T47D (cell line): Measurements from ENCODE around the gene FAM169A.
"Not testable (repeated sequence)": the region's sequence is repeated elsewhere in the genome, so short reads cannot be mapped to it uniquely, and the experiment has no call there.

Experiments used
- DNase-seq, 2 experiments: peaks; one replicate each; pipeline versions ENCODE4 v3.0.0 to v3.0.0-alpha.2; 2011 to 2012; ENCODE audit warnings: low read depth in 1 of 2, low spot score in 1 of 2
- JUND ChIP-seq: IDR thresholded peaks from 2 replicates; pipeline ENCODE4 v1.6.1; 2012; ENCODE audit warnings: low read depth
- in situ Hi-C: cut with HindIII; loops from 2 replicates; pipeline ENCODE4 v1.10.0; 2016; ENCODE audit warnings: low sequenced_read_pairs, low pct_unique_long_range_greater_than_20kb

FAM169A gene, protein sequence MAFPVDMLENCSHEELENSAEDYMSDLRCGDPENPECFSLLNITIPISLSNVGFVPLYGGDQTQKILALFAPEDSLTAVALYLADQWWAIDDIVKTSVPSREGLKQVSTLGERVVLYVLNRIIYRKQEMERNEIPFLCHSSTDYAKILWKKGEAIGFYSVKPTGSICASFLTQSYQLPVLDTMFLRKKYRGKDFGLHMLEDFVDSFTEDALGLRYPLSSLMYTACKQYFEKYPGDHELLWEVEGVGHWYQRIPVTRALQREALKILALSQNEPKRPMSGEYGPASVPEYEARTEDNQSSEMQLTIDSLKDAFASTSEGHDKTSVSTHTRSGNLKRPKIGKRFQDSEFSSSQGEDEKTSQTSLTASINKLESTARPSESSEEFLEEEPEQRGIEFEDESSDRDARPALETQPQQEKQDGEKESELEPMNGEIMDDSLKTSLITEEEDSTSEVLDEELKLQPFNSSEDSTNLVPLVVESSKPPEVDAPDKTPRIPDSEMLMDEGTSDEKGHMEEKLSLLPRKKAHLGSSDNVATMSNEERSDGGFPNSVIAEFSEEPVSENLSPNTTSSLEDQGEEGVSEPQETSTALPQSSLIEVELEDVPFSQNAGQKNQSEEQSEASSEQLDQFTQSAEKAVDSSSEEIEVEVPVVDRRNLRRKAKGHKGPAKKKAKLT

DNA sequence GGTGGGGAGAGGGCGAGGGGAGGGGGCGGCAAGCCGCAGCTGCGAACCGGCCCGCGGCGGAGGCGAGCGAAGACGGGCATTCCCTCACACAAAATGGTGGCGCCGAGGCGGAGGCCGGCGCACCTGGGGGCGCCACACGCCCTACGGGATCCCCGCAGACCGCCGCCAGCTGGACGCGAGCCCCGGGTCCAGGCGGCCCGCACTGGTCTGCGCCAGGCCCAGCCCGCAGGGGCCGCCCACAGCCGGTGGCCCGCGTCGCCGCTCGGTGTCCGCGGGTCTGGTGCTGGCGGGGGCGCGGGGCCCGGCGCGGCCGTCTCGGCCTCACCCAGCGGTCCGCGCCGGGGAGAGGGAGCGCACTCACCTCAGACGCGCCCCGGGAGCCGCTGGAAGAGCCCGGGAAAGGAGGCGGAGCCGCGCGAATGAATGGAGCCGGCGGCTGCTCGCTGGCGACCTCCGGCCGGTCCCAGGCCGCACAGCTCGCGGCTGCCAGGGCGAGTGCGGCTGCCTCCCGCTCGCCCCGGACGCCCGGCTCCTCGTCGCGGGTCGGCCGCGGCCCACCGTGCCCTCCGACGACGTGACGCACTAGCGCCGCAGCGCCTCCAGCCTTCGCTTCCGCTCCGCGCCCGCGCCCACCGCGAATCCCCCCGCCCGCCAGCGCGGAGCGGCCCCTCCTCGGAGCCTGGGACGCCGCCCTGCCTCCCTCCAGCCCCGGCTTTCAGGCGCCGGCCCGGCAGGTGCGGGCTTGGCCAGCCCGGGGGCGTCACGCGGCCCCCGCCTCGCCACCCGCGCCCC, at the start of gene FAM169A:
TSS of gene FAM169A (minus strand) at position 584 of the 792 bp plus-strand sequence. CDS start 24,711 bp downstream, outside the sequence.
- TF ChIP-seq JUND, result no peak
- peak; percentile 55 to 69 for DNase-seq
- in situ Hi-C loops, result no loop called here

DNA sequence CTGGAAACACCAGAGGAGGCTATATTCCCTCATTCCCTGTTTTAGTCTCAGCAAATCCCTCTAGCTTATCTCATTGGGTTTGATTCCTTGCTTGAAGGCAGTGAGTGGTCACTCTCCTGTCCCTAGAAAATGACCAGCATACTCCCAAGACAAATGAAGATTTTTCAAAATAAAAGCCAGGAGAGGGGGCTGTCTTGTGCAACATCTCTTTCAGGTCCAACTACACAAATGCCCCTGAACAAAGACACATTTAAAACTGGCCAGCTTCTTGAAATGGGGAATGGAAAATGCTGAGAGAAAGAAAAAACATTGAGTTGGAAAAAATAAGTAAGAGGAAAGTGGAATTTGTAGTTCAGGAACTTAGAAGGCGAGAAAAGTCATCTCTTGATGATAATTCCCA, 49.3 kb upstream of the FAM169A start:
- no peak for DNase-seq
- no peak for TF ChIP-seq JUND
- in situ Hi-C loops, result no loop called here

DNA sequence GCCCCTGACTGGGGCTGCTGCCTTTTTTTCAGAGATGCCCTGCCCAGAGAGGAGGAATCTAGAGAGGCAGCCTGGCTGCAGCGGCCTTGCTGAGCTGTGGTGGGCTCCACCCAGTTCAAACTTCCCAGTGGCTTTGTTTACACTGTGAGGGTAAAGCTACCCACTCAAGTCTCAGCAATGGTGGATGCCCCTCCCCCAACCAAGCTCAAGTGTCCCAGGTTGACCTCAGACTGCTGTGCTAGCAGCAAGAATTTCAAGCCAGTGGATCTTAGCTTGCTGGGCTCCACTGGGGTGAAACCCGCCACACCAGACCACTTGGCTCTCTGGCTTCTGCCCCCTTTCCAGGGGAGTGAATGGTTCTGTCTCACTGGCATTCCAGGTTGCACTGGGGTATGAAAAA, 45.2 kb upstream of the FAM169A start:
- in situ Hi-C loops, result not testable (repeated sequence)

DNA sequence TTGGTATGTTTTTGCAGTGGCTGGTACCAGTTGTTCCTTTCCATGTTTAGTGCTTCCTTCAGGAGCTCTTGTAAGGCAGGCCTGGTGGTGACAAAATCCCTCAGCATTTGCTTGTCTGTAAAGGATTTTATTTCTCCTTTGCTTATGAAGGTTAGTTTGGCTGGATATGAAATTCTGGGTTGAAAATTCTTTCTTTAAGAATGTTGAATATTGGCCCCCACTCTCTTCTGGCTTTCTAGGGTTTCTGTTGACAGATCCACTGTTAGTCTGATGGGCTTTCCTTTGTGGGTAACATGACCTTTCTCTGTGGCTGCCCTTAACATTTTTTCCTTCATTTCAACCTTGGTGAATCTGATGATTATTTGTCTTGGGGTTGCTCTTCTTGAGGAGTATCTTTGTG, 43.7 kb upstream of the FAM169A start:
- in situ Hi-C loops, DNase-seq: not testable (repeated sequence)

More for the DNA sequence above, 45.2 kb upstream of the FAM169A start:
- DNase-seq, result not testable (repeated sequence)

DNA sequence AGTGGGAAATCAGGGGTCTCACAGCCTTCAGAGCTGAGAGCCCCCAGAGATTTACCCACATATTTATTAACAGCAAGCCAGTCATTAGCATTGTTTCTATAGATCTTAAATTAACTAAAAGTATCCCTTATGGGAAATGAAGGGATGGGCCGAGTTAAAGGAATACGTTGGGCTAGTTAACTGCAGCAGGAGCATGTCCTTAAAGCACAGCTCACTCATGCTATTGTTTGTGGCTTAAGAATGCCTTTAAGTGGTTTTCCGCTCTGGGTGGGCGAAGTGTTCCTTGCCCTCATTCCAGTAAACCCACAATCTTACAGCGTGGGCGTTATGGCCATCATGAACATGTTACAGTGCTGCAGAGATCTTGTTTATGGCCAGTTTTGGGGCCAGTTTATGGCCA, 42.0 kb upstream of the FAM169A start:
- DNase-seq, in situ Hi-C loops: not testable (repeated sequence)

DNA sequence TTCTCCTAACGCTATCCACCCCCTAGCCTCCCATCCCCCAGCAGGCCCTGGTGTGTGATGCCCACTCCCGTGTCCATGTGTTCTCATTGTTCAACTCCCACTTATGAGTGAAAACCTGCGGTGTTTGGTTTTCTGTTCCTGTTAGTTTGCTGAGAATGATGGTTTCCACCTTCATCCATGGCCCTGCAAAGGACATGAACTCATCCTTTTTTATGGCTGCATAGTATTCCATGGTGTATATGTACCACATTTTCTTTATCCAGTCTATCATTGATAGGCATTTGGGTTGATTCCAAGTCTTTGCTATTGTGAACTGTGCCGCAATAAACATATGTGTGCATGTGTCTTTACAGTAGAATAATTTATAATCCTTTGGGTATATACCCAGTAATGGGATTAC, 38.5 kb upstream of the FAM169A start:
- in situ Hi-C loops, DNase-seq: not testable (repeated sequence)

DNA sequence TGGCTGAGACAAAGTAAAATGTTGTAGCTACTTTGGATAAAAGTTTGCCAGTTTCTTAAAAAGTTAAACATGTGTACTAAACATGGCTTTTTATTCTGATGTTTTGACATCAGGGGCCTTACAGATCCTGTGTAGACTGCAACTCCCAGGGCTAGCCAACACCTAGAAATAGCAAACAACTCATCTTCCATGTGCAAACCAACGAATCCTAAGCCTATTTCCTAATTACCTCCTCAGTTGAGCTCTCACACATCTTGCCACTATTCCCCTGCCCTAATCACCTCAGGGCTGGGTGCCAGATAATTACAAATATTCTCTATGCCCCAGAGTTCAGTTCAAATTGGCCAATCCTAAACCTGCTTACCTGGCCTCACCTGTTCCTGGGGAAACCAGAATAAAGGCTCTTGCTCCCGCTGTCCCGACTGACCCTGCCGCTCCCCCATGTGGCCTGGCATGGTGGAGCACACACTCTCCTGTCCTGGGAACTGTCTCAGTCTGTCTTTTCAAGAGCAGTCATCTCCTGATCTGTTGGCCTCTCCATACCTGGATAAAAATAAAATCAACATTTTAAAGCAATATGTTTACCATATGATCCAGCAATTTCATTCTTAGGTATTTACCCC, 37.1 kb upstream of the FAM169A start:
- DNase-seq, result peak; percentile 68 to 91
- TF ChIP-seq JUND, result no peak
- in situ Hi-C loops, result no loop called here

DNA sequence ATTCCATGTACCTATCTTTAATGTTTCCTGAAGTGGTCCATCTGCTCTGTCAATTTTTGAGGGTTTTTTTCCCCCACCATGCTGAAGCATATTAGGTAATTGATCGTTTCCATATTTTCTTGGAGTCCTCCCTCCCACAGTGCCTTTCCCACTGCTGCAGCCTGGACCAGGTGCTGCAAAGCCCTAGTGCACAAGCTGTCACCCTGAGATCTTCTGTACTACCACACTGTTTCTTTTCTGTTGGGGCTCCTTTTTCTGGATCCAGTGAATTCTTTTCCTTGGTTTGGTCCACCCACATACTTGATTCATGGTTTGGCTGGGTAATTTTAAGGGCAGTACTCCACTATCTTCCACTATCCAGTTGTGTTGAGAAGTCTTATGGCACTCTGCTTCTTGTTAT, 30.9 kb upstream of the FAM169A start:
- no peak for TF ChIP-seq JUND
- in situ Hi-C loops, result no loop called here
- DNase-seq, result no peak

DNA sequence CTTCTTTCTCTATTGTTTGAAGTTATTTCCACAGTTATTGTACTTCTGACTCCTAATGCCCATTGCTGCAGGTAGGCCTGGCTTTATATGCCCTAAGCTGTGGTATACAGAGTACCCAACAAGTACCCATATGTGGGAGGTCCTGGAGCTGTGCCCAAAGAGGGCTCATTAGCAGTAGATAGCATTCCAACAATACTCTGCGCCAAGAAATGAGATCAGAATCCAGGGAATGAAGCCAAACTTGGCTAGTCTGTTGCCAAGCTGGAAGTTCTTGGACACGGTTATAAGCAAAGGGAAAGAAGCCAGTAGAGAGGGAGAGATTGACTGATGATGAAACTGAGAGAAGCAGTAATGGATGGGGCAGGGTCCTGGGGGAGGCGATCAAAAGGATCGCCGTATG, 29.7 kb upstream of the FAM169A start:
- DNase-seq, result no peak
- in situ Hi-C loops, result no loop called here
- TF ChIP-seq JUND, result no peak

DNA sequence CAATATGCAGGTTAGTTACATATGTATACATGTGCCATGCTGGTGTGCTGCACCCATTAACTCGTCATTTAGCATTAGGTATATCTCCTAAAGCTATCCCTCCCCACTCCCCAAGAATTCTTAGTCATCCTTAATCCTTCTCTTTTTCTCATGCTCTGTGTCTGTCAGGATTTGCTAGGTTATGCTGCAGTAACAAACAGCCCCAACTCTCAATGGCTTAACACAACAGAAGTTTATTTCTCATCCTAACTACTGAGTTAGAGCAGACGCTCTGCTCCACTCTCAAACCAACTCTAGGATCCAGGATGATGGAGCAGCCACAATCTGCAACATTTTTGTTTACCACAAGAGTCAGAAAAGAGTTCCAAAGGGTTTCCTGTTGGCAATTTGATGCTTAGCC, 28.2 kb upstream of the FAM169A start:
- in situ Hi-C loops, result no loop called here
- no peak for DNase-seq
- no peak for TF ChIP-seq JUND

DNA sequence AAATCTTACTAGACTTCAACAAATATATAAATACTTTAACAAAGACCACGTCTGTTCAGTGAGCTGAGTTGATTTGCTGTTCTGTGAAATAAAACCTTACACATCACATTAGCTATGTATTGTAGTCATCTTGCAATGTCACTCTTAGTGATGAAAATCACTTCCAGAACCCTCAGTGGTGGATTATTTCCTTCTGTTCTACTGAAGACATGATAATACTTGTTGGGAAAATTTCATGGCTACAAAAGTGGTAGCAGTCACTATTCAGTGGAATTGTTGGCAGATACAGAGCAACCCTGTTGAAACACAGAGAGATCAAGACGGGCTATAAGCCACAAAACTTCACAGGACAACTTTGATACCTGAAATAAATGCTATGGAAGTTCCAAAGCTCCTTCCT, 26.7 kb upstream of the FAM169A start:
- in situ Hi-C loops, result no loop called here
- TF ChIP-seq JUND, result no peak
- no peak for DNase-seq

DNA sequence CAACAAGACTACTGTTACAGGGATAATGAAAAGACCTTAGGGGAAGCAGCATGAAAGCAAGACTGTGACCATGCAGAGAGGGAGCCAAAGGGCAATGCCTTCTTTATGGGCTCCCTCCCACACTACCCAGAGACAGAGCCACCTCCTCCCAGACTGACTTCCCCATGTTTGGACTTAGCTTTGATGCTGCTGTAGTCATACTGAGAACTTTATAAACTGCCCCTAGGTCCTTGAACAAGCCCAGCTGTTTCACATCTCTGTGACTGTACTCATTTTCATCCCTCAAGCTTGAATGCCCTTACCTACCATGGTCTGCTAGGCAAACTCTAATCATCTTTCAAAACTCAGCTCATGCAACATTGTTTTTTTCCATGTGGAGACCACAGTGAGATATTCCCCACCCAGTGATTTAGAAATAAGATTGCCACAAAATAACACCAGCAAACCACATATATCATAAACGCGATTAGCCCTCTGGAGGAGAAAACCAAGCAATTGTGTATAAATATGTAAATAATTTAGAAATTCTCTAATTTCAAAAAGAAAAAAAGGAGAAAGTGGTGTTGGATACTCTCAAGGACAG, 23.4 kb upstream of the FAM169A start:
- TF ChIP-seq JUND, result no peak
- in situ Hi-C loops, result no loop called here
- no peak for DNase-seq

DNA sequence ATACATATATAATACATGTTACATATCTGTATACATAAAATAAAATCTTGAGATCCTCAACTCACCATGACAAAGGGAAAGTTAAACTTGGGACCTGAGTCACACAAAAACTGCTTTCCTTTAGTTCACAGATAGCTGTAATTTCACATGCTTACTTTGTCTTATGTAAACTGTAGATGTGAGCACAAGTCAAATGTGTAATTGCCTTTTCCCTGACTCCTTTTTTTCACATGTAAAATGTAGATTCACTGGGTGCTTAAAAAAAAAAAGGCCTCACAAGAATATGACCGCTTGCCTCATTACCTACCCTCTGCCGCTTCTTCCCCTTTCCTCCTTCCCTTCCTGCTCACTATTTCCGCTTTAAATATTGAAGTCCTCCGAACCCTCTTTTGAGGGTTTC, 21.9 kb upstream of the FAM169A start:
- in situ Hi-C loops, result no loop called here
- TF ChIP-seq JUND, result no peak
- no peak for DNase-seq
